ENCODE results near the gene IRGC.
"Not testable (repeated sequence)": the region's sequence is repeated elsewhere in the genome, so short reads cannot be mapped to it uniquely, and the experiment has no call there.

IRGC gene

GRCh38 chr19:43755256-43755801 lies 39.5 kb downstream of the IRGC start:
- DNase-seq: peak; percentile 74

- no peak for DNase-seq
These were observed 43.6 kb downstream of the IRGC start for GRCh38 chr19:43759515-43759914.

GRCh38 chr19:43760941-43761340 lies 45.1 kb downstream of the IRGC start:
- DNase-seq: no peak

GRCh38 chr19:43762814-43763213 lies 46.9 kb downstream of the IRGC start:
- DNase-seq: no peak

DNA sequence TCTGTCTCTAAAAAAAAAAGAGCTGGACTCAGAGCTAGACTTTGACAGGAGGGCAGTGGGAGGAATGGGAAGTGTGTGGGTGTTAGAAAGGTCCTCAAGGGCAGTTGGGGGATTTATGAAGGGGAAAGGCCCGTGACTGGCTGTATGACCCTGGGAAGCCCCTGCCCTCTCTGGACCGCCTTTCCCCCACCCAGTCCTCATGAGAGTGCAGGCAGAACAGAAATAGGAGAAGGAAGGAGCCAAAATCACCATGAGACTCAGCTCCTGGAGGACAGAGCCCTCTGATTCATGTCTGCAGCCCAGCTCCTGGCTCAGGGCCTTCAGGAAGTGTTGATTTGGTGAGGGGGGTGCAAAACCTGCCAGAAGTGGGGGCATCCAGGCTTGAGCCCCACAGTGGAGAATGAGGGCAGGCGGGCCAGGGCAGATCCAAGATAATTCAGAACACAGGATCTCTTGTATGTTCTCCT lies 47.6 kb downstream of the IRGC start:
- no peak for DNase-seq

GRCh38 chr19:43764684-43765083 lies 48.8 kb downstream of the IRGC start:
- not testable (repeated sequence) for DNase-seq

GRCh38 chr19:43765109-43765876 lies 49.4 kb downstream of the IRGC start:
- DNase-seq: no peak

DNA sequence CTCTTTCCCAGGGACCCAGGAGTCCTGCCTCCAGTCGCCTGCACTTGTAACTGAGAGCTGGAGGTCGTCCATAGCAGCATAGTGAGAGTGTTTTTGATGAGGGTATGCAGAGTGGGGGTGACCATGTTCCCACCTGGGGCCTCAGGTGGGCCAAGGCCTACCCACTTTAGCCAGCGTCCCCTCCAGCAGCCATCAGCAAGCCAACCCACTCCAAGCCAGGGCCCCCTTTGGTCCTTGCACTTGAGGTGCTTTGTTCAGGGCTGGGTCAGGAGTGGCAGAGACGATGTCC lies 50.8 kb downstream of the IRGC start:
- DNase-seq: no peak

DNA sequence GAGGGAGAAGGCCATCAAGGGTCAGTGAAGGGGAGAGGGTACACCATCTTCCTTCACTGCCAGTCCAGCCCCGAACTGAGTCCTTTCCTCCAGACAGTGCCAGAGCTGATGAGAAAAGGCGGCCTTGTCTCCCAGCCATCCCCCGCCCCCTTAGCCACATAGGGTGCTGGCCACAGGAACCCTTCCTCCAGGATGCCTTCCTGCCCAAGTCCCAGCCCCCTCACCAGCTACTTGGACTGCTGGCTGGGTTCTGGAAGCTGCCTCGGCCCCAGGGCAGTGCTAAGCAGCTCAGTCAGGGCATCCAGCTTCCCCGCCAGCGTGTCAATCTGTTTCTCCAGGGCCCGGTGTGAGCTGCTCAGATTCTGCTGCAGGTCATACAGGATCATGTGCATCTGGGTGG lies 51.4 kb downstream of the IRGC start:
- DNase-seq: no peak

- no peak for DNase-seq
These were observed 51.9 kb downstream of the IRGC start for GRCh38 chr19:43767818-43768217.

DNA sequence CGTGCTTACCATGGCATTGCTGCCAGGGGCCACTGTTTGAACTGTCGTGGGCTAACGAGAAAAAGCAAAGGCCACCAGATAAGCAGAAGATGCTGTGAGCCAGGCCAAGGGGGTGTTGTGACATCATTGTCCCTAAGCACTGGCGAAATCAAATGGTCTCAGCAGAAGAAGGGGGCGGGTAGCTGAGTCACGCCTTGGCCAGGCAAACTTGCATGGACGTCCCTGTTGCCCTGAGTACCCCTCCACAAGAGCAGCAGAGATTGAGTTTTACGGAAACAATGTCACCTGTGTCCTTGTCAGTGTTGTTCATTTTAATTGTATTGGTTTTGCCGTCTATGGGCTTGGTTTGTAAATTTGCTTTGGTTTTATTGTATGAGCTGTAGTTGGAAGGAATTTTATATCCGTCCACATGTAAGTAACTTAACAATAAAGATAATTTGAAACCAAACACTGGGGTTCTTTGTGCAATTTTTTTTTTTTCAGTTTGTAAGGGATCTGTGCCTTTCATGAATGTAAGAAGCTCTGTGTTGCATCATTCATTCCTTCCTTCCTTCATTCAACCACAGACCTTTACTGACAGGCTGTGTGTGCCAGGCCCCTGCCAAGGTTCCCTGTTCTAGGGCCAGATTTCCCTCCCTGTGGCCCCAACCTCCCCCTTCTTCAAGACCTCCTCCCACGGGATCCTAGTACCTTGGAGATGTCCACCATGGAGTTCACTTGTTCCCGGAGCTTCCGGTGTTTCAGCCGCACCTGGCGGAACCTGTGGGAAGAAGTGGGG lies 52.6 kb downstream of the IRGC start:
- DNase-seq: no peak

DNA sequence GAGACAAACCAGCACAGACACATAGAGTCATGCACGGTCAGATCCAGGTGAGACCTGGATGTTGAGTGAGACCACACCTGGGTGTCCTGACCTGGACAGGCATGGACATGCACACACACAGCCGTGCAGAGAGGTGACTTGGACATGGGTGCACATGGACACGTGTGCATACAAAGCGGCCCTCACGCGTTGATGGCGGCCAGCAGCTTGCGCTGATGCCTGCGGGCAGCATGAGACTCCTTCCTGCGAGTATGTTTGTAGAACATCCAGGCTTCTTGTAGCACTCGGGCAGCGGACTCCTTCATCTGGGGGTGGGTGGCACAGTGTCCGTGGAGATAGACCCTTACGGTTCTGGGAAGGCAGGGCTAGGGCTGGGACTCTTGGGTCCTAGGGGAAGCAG lies 53.4 kb downstream of the IRGC start:
- no peak for DNase-seq

All from NCI-H2171 (cell line).